ENCODE data around the gene RNF224.
A peak's percentile ranks its signal among the peaks of the same experiment; 100 is the strongest.

RNF224 gene

DNA sequence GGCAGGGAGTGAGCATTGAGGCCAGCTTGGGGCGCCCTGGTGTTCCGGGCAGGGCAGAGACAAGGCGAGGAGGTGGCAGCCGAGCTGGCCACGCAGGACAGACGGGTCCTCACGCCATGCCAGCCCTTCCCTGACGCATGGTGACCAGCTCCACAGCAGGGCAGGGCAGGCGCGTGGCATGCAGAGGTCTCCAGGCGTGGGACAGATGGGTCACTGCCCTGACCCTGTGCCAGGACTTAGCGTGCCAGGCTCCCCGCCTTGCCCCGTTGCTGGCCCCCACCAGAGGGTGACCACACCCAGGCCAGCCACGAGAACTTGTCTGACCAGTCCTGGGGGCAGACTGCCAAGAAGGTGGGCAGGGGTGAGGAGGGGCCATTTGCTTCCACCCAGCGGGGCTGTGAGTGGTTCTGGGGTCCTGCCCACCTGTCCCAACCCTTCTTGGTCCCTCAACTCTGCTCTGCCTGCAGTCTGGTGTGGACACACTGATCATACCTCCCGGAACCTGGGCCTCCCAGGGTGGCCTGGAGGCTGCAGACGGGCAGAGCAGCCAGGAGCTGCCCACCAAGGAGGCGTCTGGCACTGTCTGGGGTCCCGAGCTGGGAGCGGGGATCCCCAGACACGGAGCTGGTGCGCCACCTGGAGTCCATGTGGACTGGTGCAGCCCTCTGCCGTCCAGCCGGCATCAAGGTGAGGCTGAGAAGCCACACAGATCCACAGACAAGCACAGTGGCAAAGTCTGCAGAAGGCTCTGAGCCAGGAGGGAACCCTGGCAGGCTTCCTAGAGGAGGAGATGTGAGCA is at the start of gene RNF224:
Gene RNF224 (plus strand): TSS at position 449 of the 799 bp plus-strand sequence. CDS start 834 bp downstream, outside the sequence.
- peak; percentile 71 to 73 for DNase-seq

DNA sequence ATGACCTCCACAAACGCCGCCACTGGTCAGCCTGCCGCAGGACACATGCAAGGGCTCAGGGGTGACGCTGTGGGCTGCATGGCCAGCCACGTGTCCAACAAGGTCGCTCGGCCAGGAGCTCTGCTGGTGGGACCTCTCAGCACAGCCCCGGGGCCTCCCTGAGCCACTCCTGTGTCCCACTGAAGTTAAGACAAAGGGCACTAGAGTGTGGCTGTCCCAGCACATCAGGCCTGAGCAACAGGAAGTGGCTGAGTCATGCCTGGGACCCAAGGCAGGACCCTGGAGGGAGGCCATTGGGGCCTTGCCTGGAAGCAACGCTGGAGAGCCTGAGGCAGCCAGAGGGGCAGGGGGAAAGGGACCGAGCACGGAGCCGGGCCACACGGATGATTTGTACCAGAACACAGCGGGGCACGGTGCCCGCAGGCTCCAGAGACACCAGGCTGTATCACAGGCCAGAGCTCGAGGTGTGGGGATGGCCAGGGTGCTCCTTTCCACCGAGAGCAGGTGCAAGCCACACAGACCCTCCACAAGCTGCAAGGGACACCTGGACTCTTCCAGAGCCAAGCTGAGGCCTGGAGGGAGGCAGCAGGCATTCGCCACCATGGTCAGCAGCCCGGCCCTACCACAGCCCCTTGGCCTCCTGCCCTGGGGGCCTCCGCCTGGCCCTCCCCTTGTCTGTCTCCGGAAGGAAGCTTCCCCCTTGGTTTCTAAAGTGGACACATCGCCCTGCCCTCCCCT is 48.9 kb upstream of the RNF224 start:
- no peak for DNase-seq

DNA sequence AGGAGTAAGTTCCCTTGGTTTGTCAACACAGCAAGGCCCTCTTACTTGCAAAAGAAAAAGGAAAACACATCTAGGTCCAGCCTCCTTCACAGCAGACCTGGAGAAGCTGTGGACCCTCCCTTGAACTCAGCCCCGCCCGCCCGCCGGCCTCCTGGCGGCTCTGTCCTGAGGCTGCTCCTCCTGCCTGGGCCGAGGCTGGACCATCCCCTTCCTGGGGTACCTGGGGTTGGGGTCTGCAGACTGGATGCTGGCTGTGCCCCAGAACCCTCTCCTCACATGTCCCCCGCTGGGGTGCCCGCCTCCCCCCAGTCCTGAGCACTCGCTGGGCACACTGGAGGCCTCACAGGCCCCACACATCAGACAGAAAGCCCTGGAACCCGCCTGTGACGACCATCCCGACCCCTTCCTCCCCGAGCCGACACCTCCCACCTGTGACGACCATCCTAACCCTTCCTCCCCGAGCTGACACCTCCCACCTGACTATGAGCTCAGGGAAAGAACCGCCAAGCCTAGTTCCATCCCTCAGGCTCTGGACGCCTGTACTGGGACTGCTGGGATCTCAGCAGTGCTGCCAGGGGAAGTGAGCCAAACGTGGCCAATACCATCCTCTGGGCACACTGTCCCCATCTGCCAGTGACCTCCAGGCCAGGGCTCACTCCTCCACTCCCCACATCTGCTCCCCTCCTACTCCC is 48.2 kb upstream of the RNF224 start:
- DNase-seq, result no peak

DNA sequence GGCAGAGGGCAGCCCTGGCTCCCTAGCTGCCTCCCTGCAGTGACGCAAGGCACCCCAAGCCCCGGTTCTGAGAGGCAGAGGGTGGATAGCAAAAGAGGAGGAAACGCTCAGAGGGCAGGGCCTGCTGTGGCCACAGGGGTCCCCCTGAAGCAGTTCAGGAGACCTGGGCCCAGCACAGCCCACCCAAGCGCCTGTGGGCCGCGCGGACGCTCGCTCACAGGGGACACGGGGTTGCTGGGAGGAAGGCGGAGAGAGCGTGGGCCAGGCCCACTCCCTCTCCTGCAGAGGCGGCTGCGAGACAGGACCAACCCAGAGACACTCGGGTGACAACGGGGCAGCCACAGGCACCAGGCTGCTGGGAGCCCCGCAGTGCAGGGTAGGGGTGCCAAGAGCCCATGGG is 47.5 kb upstream of the RNF224 start:
- no peak for DNase-seq

DNA sequence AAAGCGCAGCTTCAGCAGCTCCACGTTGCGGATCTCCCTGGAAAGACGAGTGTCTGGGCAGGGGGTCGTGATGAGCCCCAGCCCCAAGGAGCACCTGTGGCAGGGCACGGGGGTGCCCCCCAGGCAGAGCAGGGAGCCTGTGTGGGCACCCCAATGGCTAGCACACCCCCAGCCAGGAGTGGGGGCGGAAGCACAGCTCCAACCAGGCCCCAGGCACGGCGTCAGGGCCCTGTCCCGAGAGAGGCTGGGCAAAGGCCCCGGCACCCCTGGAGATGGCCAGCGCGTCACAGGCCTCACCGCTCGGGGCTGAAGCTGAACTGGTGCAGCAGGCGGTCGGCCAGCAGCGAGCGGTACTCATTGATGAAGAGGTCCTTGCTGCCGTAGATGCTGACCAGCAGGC is 46.8 kb upstream of the RNF224 start:
- DNase-seq, result no peak

DNA sequence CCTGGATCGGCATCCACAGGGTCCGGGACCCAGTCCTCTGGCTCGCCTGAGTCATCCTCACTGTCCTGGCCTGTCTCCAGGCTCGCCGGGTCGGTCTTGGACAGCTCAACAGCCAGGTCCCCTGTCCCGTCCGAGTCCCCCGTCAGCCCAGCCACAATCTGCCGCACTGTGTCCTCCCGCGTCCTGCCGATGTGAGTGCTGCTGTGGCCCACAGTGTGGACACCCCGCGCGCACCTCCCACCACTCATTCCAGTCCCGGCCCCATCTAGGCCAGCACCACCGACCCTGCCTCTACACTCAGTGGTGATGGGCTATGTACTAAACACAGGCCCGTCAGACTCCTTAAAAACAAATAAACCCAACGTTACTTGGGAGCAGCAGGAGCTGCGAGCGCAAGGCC is 45.6 kb upstream of the RNF224 start:
- DNase-seq, result no peak

DNA sequence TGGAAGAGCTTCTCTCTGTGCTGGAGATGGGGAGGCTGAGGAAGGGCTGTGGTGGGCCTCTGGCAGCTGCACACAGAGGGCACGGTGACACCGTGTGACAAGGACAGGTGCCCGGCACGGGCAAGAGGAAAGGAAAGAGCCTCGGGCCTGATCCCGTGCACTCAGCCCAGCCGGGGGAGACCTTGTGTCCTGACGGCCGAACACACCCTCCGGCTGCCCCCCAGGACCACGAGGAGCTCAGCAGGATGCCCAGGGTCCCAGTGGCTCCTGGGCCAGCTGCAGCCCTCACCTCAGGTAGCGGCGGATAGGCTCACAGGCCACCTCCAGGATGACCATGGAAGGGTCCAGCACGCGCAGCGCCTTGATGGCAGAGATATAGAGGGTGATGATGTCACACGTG is 44.5 kb upstream of the RNF224 start:
- DNase-seq, result no peak

DNA sequence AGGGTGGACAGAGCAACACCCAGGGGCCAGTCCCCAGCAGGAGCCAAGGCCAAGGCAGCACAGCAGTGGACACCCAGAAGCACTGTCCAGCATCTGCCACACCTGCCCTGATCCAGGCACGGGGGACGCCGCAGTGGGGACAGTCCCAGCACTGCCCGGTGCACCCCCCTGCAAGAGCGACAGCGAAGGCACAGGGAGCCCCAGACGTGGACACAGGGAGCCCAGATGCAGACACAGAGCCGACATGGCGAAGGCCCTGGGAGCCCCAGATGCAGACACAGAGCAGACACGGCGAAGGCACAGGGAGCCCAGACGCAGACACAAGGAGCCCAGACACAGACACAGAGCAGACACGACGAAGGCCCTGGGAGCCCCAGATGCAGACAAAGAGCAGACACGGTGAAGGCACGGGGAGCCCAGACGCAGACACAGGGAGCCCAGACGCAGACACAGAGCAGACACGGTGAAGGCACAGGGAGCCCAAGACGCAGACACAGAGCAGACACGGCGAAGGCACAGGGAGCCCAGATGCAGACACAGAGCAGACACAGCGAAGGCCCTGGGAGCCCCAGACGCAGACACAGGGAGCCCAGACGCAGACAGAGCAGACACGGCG is 43.2 kb upstream of the RNF224 start:
- DNase-seq, result no peak

DNA sequence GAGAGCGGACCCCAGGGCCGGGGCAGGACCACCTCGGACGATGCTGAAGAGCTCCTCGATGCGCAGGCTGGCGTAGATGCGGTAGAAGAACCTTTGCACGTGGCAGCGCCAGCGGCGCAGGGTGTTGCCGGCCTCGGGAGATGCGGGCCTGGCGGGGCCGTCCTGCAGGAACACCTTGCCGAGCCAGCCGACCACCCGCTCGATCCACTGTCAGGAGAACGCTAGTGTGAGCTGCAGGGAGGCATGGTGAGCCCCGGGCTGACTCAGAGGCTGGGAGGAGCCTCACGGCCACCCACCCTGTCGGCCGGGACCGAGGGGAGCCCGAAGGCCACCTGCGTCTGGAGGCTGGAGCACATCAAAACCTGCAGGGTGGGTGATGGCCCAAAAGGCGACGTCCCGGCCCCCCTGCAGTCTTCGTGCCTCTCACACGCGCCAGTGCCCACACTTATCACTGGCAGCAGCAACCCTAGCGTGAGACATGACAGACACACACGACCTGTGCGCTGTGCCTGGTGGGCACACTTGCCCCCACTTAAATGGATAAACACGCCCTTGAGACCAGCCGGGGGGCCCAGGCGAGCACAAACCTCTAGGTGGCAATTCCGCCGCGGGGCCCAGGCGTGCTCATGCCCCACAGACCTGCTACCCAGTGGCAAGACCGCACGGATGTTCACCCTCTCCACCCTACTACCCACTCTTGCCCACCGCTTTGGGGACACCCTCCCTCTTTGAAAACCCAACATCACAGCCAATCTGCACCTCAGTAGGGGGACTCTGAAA is 42.2 kb upstream of the RNF224 start:
- no peak for DNase-seq

DNA sequence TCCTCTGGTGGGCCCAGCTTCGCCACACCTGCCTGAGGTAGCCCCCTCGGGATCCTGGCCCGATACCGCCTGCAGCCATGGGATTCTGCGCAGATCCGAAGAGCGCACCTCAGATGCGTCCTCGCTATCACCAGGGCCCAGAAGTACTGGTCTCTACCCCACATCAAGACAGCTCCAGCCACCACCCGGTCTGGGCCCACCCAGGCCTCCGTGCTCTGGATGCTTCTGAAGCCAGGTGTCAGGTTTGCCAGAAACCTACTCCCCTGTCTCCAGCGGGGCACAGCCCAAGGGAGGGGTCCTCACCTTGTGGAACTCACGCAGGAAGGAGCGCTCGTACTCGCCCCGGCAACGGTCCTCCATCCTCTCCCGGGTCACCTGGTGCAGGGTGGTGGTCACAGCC is 41.4 kb upstream of the RNF224 start:
- no peak for DNase-seq

DNA sequence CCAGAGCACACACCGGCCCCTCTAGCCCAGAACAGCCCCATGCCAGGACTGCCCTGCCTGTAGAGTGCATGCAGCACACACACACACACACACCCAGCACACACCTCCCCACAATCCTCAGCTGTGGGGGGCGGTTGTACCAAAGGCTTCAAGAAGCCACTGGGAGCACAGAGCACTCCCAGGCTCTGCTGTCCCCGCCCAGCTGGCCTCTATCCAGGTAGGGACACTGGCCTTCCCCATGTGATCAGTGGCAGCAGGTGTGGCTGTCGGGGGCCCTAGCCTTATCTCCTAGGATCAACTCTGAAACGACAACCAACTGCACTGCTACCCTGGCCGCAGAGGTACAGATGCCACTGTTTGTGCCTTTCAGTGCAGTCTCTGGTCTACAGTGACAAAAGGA is 40.9 kb upstream of the RNF224 start:
- peak in 1 of 2 experiments; percentile 7 for DNase-seq

DNA sequence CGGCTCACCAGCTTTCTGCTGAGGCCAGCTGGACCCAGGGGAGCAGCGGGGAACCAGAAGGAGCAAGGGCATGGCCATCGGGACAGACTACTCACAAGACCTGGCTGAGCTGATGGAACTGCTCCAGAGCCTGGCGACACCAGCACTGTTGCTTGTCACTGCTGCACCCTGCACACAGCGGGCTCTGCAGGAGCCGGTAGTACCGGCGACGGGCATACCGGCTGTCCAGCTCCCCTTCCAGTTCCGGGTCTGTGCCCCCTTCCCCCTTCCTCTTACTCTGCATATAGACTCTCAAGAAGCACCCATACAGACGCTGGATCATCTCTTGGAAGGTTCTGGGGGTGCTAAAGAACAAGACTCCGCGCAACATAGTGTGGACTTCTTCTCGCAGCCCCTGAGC is 39.9 kb upstream of the RNF224 start:
- no peak for DNase-seq

DNA sequence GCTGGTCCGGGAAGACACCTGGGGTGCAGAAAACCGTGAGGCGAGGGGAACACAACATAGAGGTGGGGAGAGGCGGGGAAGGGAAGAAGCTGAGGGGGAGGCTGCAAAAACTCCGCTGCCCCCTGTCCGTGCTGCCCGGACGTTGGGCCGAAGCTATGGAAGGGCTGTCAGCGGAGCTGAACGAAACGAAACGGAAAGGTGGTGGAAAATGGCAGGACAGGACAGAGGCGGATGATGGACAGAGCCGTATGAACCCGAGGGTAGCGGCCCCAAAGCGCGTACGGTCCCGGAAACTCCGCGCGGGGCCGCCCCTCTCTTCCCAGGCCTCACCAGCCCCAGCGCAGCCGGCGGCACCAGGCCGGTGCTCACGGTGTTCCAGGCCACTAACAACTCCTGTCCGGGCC is 39.2 kb upstream of the RNF224 start:
- DNase-seq, result no peak

DNA sequence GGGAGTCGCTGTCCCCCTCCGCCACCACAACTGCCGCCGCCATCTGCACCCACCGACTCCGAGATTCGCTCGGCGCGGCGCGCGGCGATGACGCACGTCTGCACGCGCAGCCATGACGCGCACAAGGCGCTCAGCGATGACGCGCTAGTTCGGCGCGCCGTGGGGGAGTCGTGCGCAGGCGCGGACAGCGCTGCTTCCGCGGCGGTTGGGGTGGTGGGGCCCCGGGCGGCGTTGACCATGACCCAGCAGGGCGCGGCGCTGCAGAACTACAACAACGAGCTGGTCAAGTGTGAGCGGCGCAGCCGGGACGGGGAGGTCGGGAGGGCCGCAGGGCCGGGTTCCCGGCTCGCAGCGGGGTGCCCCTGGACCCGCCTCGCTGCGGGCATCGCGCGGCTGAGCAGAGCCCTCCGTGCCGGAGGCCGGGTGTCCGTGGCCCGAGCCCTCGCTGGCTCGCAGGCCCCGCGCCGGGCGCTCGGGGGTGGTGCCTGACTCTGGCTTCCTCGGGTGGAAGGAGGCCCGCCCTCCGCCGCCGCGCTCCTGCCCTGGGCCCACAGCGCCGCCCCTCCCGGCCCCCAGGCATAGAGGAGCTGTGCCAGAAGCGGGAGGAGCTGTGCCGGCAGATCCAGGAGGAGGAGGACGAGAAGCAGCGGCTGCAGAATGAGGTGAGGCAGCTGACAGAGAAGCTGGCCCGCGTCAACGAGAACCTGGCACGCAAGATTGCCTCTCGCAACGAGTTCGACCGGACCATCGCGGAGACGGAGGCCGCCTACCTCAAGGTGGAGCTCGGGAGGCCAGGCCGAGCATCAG is 38.6 kb upstream of the RNF224 start, which contains the start of the genes ANAPC2 and SSNA1:
Gene ANAPC2 (minus strand): TSS at position 71 of the 807 bp plus-strand sequence. CDS start 28 bp downstream, at position 43.
Gene SSNA1 (plus strand): TSS at position 187 of the 807 bp plus-strand sequence. CDS start 51 bp downstream, at position 238.
- peak; percentile 92 to 93 for DNase-seq

DNA sequence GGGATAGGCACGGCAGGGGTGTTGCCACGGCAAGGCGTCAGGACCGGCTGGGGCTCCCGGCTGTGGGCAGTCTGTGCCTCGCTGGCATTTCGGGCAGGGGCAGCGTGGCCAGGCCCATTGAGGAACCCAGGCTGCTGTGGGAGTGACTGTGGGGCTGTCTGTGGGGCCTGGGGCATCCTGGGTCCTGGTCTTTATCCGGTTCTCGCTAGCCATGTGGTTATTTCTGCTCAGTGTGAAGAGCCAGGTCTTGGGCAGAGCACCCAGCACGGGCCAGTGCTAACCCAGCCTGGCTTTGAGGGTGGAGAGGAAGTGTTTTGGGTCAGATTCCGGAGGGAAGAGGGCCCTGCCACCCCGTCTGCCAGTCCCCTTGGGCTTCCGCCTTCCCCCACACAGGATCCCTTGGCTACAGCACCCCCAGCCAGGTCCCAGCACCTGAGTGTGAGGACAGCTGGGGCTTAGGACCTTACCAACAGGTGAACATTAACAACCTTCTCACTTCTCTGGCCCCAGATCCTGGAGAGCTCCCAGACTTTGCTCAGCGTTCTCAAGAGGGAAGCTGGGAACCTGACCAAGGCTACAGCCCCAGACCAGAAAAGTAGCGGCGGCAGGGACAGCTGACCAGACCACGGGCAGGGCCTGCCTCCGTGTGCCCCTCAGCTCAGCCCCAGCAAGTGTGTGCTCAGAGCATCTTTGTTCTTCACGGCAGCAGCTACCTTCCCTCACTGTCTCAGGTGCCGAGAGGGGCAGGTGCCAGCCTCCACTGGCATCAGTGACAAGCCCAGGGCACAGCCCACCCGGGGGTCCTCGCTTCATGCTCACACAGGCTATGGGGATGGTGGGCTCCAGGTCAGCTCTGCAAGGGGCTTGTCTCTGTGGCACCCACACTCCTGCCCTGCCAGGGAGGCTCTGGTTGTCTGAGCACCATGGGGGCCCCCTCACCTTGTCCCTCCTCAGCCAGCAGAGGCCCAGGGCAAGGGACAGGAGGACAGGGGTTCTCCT is 37.7 kb upstream of the RNF224 start:
- DNase-seq, result no peak

DNA sequence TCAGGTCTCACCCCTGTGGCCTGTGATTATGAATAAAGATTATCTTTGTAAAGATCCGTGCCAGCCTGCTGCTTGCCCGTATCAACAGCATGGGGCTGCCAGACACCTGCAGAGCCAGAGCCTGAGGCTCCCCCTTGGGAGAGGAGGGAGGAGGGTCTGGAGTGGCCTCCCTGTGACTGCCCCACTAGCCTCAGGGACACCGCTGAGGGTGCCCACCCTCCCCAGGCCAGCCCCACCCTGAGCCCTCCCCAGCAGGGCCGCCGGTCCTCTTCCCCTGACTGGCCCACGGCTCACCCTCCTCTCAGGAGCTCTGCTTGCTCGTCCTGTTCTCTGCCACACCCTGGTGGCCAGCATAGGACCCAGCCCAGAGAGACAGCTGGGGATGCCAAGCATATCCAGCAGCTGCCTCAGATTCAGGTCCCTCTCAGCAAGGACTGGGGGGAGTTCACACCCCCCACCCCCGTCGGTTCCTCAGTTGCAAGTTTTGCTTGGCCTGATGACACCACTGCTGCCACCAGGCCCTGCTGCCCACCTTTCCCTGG is 36.9 kb upstream of the RNF224 start:
- no peak for DNase-seq

DNA sequence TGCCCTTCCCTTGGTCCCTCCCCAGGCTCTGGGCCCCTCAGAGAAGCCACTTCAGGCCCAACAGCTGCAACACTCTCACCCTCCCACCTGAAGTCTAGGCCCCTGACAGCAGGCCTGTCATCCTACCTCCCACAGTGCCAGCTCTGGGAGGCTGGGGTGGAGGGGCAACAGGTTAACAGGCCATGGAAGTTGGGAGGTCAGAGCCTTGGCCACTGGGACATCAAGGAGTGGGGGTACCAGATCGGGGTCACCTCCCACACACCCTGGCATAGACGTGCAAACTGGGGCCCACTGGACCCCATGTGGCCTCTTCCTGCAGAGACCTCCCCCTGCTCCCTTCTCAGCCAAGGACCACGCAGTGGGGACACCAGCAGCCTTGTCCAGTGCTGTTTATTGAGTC is 36.1 kb upstream of the RNF224 start:
- DNase-seq, result no peak

DNA sequence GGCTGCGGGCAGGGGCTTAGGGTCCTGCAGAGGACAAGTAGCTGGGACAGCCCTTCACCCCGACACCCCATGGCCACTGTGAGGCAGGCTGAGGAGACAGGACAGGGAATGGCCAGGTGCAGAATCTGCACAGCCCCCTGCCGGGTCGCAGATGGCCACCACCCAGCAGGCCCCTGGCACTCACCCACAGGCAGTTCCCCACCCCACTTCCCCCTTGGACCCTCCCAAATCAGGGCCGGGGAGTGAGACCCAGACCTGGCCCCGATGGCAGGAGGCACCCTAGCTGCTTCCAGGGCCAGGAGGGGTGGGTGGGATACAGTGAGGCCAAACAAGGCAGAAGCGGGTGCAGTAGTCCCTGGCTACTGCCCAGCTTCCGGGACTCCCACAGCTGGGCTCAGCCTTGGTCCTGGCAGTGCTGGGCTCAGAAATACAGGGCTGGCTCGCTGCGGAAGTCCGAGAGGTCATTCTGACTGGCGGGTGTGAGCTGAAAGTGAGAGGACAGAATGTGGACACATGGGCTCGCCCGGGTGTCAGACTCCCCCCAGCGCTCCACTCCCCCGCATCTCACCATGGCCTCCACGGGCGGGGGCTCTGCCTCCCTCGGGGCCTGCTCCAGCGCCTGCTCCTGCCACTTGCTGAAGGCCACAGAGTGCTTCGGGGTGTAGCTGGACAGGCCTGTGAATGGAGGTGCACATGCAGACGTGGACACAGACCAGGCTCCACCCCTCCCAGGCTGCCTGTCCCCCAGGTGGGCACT is 35.4 kb upstream of the RNF224 start:
- no peak for DNase-seq

DNA sequence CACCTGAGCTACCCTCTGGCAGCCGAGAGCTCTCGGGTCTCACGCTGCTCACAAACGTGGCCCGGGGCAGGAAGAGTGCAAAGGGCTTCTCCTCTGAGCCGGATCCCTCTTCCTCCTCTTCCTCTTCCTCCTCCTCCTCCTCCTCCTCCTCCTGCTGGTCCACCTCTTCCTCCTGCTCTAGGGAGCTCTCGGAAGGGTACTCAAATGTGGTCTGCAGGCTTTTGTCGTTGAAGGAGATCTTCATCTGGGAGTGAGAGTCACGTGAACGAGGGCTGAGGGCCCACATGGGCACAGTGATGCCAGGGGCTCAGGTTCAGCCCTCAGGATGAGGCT is 34.9 kb upstream of the RNF224 start:
- DNase-seq, result no peak
